HEK293 (cell line): ENCODE data around the gene ARID3A.

Experiments
- CTCF ChIA-PET: fragments of 350-600 bp; formaldehyde crosslinking; extraction: SDS; loops from one replicate; lab custom pipeline; 2021; ENCODE audit warnings: antibody characterized with exemption; lab: Yijun Ruan, JAX
- POLR2A ChIA-PET: fragments of 300-600 bp; formaldehyde crosslinking; extraction: SDS; loops from one replicate; lab custom pipeline; 2020; ENCODE audit warnings: antibody characterized with exemption, inconsistent platforms; lab: Yijun Ruan, JAX
- H3K27ac ChIP-seq: fragments of 200-500 bp; sonication (Bioruptor generic); 2 replicates; pipeline ENCODE4 v1.5.1; 2014; ENCODE audit warnings: low read depth, low read length, control low read depth, inconsistent platforms; ENCODE audit errors: extremely low read depth
- H3K36me3 ChIP-seq, 2 experiments: fragments of 200-500 bp in 1 of 2; sonication (Bioruptor generic) in 1 of 2; 1 replicate in 1 of 2; 2 replicates in 1 of 2; pipeline ENCODE4 v1.5.1; 2014 to 2017; ENCODE audit warnings: inconsistent platforms in 2 of 2, low read length in 2 of 2; ENCODE audit not compliant: control insufficient read depth in 2 of 2, insufficient read depth in 1 of 2
- H3K4me1 ChIP-seq: fragments of 200-500 bp; sonication (Bioruptor generic); 2 replicates; pipeline ENCODE4 v1.5.1; 2014; ENCODE audit warnings: mild to moderate bottlenecking, low read length, inconsistent platforms; ENCODE audit not compliant: control insufficient read depth, insufficient read depth
- H3K4me3 ChIP-seq: 2 replicates; pipeline ENCODE4 v1.5.1; 2011; ENCODE audit warnings: low read depth, mild to moderate bottlenecking, control low read depth, low read length, moderate library complexity
- H3K9me3 ChIP-seq: fragments of 200-500 bp; sonication (Bioruptor generic); 2 replicates; pipeline ENCODE4 v1.5.1; 2014; ENCODE audit warnings: low read depth, low read length, inconsistent platforms; ENCODE audit not compliant: control insufficient read depth, insufficient read depth
- ELK4 ChIP-seq: IDR thresholded peaks from 2 replicates; pipeline ENCODE4 v1.6.1; 2011; ENCODE audit warnings: mild to moderate bottlenecking, low read depth, low read length, borderline replicate concordance
- GLIS1 ChIP-seq: fragments of 450-650 bp; formaldehyde crosslinking; IDR thresholded peaks from 2 replicates; pipeline ENCODE4 v1.5.1; 2016; ENCODE audit warnings: missing biosample characterization, missing genetic modification characterization
- GLIS2 ChIP-seq: fragments of 450-650 bp; formaldehyde crosslinking; IDR thresholded peaks from 2 replicates; pipeline ENCODE4 v1.5.1; 2016; ENCODE audit warnings: missing biosample characterization, missing genetic modification characterization
- HOXC10 ChIP-seq: sonication (generic); formaldehyde crosslinking; IDR thresholded peaks from 2 replicates; pipeline ENCODE4 v1.8.1; 2023; ENCODE audit warnings: mild to moderate bottlenecking, missing genetic modification reagents
- KLF16 ChIP-seq: fragments of 450-650 bp; formaldehyde crosslinking; IDR thresholded peaks from 2 replicates; pipeline ENCODE4 v1.5.1; 2017; ENCODE audit warnings: missing biosample characterization, missing genetic modification characterization
- MYNN ChIP-seq: fragments of 450-650 bp; formaldehyde crosslinking; IDR thresholded peaks from 2 replicates; pipeline ENCODE4 v1.5.1; 2016; ENCODE audit warnings: missing biosample characterization, missing genetic modification characterization, borderline replicate concordance
- REPIN1 ChIP-seq: fragments of 450-650 bp; formaldehyde crosslinking; IDR thresholded peaks from 2 replicates; pipeline ENCODE4 v1.5.1; 2017; ENCODE audit warnings: missing biosample characterization, missing genetic modification characterization, low read depth
- TRIM28 ChIP-seq: IDR thresholded peaks from 2 replicates; pipeline ENCODE4 v1.6.1; 2011; ENCODE audit warnings: low read length, control low read depth, borderline replicate concordance
- YY1 ChIP-seq: fragments of 450-650 bp; formaldehyde crosslinking; IDR thresholded peaks from 2 replicates; pipeline ENCODE4 v1.5.1; 2018; ENCODE audit warnings: missing biosample characterization, missing genetic modification characterization
- ZBTB10 ChIP-seq: fragments of 450-650 bp; formaldehyde crosslinking; IDR thresholded peaks from 2 replicates; pipeline ENCODE4 v1.5.1; 2016; ENCODE audit warnings: missing biosample characterization, missing genetic modification characterization
- ZIC2 ChIP-seq: fragments of 450-650 bp; formaldehyde crosslinking; IDR thresholded peaks from 2 replicates; pipeline ENCODE4 v1.5.1; 2016; ENCODE audit warnings: missing biosample characterization, missing genetic modification characterization
- ZNF16 ChIP-seq: fragments of 450-650 bp; formaldehyde crosslinking; IDR thresholded peaks from 2 replicates; pipeline ENCODE4 v1.5.1; 2016; ENCODE audit warnings: low read depth, missing biosample characterization, missing genetic modification characterization
- ZNF335 ChIP-seq: fragments of 450-650 bp; formaldehyde crosslinking; conservative IDR thresholded peaks from 2 replicates; pipeline ENCODE4 v1.5.1; 2016; ENCODE audit warnings: missing biosample characterization, missing genetic modification characterization
- ZNF354C ChIP-seq: fragments of 450-650 bp; formaldehyde crosslinking; IDR thresholded peaks from 2 replicates; pipeline ENCODE4 v1.5.1; 2016; ENCODE audit warnings: missing biosample characterization, missing genetic modification characterization, low read depth, borderline replicate concordance
- ZNF426 ChIP-seq: fragments of 450-650 bp; formaldehyde crosslinking; IDR thresholded peaks from 2 replicates; pipeline ENCODE4 v1.5.1; 2017; ENCODE audit warnings: missing biosample characterization, missing genetic modification characterization, mild to moderate bottlenecking, inconsistent platforms, moderate library complexity
- ZNF785 ChIP-seq: fragments of 450-650 bp; formaldehyde crosslinking; IDR thresholded peaks from 2 replicates; pipeline ENCODE4 v1.5.1; 2016; ENCODE audit warnings: missing biosample characterization, missing genetic modification characterization
- TF ChIP-seq, protein P1 (sequence below): fragments of 450-650 bp; formaldehyde crosslinking; IDR thresholded peaks from 2 replicates; pipeline ENCODE4 v1.5.1; 2016; ENCODE audit warnings: missing biosample characterization, missing genetic modification characterization, borderline replicate concordance

Gene ARID3A

GRCh38 chr19:906480-906879 lies 19.4 kb upstream of the ARID3A start (continued):
- TF ChIP-seq ELK4 (no peak), ZNF785 (no peak), ZNF426 (no peak), REPIN1 (no peak), ZNF335 (no peak), YY1 (no peak), MYNN (tag by site-specific recombination) (no peak)
- TF ChIP-seq, all 188 proteins: peak for 0

DNA sequence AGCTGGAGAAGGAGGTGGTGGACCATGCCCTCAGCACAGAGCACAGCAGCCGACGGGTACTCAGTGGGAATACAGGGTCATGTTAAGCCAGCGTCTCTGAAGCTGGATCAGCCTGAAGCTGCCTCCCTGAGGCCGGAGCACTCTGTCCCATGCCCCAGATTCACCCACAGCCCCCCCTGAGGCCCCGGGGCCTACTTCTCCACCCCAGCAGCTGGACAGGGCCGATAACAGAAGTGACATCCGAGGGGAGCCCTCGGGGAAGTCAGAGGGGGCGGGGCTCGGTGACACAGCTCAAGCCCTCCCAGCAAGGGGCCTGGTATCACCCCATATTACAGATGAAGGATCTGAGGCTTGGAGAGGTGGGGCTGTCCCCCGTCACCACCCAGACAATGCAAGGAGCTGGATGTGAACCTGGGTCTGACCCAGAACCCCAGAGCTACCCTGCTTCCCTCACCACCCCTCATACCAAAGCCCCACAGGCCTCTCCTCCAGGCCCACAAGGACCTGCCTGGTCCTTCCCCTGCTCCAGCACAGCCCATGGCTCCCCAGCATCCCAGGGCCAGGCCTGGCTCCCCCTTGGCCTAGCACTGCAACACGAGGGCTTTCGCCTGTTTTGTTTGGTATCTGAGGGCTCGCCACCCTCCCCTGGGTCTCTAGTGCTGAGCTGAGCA lies 18.5 kb upstream of the ARID3A start:
- Histone ChIP-seq H3K27ac (no peak overlapping the region), H3K4me1 (no peaks in the 10 kb centered on the region; the same call in 1 of the 2 replicates), H3K36me3 (no peaks in the 10 kb centered on the region; a peak in 1 of 3 replicates), H3K9me3 (no peaks in the 10 kb centered on the region), H3K4me3 (no peak overlapping the region)
- CTCF ChIA-PET = interaction anchor here (0.5 kb wide), 1 partner anchor 402 kb away, joined by 3 read pairs; no protein-coding TSS in a partner anchor
- TF ChIP-seq ZNF16 (tag by site-specific recombination) = peak; percentile 56; the same call in 1 of the 2 replicates
- TF ChIP-seq HOXC10 (CRISPR knock-in tag) = no peak
- TF ChIP-seq, all 188 proteins: peak for 1
- POLR2A ChIA-PET = interaction anchor here (0.8 to 2.3 kb wide), 2 partner anchors 14 to 28 kb away, joined by 3 to 13 read pairs; partner anchors contain the start of genes MED16 and RNU6-9

DNA sequence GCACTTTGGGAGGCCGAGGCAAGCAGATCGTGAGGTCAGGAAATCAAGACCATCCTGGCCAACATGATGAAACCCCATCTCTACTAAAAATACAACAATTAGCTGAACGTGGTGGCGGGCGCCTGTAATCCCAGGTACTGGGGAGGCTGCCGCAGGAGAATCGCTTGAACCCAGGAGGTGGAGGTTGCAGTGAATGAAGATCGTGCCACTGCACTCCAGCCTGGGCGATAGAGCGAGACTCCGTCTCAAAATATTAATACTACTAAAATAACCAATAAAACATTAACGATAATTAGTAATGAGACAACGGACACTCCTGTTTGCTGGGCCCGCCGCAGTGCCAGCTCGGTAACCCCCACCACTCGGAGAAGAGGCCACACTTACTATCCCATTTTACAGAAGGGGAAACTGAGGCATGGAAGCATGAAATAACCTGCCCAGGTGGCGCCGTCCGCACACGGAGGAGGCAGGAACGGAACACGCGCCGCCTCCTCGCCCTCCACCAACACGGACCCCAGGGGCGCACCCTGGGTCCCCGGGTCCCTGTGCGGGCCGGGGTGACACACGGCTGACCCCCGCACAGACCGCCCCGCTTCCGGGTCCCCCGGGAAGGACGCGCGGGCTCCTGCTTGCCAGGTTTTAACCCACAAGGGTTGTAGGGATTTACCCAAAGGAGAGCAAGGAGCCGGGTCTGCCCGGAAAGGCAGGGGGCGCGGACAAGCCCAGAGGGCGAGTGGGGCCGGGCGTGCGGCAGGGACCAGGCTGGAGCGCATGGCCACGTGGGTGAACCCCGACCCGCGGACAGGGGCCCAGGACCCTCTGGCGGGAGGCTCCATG lies 14.4 kb upstream of the ARID3A start:
- Histone ChIP-seq H3K36me3 (no peaks in the 10 kb centered on the region; a peak in 1 of 3 replicates), H3K9me3 (no peaks in the 10 kb centered on the region), H3K27ac (no peak overlapping the region), H3K4me1 (no peaks in the 10 kb centered on the region), H3K4me3 (no peak overlapping the region)
- TF ChIP-seq ZBTB10 (tag by site-specific recombination) (0 out of 2 replicates have a peak, but pooled peaks have one; percentile 22), ZNF354C (tag by site-specific recombination) (no peak)
- CTCF ChIA-PET = no interaction called here
- POLR2A ChIA-PET = interaction anchor here (1.0 kb wide), 1 partner anchor 16 kb away, joined by 3 read pairs; no protein-coding TSS in a partner anchor

DNA sequence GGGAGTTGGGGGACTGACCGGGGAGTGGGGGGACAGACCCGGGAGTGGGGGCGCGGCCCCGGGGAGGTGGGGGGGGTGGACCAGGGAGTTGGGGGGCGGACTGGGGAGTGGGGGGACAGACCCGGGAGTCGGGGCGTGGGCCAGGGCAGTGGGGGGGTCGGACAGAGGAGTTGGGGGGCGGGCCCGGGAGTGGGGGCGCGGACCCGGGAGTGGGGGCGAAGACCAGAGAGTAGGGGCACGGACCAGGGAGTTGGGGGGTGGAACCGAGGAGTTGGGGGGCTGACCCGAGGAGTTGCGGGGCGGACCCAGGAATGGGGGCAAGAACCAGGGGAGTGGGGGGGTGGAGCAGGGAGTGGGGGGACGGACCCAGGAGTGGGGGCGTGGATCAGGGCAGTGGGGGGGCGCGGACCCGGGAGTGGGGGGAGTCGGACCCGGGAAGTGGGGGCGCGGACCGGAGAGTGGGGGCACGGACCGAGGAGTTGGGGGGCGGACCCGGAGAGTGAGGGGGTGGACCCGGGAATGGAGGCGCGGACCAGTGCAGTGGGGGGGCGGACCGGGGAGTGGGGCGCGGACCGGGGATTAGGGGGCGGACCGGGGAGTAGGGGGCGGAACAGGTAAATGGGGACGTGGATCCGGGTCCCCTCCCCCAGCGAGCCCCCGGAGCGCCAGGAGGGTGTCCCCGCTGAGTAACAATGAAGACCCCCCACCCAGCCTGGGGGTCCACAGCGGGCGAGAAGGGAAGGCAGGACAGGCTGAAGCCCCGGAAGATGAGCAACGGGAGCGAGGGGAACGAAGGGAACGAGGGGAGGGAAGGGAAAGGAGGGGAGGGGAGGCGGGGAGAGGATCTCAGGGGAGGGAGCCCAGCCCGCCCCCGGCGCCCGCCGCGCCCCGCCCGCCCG lies 13.4 kb upstream of the ARID3A start:
- H3K9me3 ChIP-seq = no peaks in the 10 kb centered on the region
- POLR2A ChIA-PET = no interaction called here
- no peak; the same call in 1 of the 2 replicates for TF ChIP-seq GLIS2
- peak; percentile 56; the same call in 1 of the 2 replicates for TF ChIP-seq KLF16 (tag by site-specific recombination)
- TF ChIP-seq GLIS1 (tag by site-specific recombination) = peak; percentile 22
- TF ChIP-seq, protein P1, sequence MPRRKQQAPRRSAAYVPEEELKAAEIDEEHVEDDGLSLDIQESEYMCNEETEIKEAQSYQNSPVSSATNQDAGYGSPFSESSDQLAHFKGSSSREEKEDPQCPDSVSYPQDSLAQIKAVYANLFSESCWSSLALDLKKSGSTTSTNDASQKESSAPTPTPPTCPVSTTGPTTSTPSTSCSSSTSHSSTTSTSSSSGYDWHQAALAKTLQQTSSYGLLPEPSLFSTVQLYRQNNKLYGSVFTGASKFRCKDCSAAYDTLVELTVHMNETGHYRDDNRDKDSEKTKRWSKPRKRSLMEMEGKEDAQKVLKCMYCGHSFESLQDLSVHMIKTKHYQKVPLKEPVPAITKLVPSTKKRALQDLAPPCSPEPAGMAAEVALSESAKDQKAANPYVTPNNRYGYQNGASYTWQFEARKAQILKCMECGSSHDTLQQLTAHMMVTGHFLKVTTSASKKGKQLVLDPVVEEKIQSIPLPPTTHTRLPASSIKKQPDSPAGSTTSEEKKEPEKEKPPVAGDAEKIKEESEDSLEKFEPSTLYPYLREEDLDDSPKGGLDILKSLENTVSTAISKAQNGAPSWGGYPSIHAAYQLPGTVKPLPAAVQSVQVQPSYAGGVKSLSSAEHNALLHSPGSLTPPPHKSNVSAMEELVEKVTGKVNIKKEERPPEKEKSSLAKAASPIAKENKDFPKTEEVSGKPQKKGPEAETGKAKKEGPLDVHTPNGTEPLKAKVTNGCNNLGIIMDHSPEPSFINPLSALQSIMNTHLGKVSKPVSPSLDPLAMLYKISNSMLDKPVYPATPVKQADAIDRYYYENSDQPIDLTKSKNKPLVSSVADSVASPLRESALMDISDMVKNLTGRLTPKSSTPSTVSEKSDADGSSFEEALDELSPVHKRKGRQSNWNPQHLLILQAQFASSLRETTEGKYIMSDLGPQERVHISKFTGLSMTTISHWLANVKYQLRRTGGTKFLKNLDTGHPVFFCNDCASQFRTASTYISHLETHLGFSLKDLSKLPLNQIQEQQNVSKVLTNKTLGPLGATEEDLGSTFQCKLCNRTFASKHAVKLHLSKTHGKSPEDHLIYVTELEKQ (tag by site-specific recombination) = no peak
- TF ChIP-seq TRIM28 = no peak
- TF ChIP-seq ZIC2 (tag by site-specific recombination) = peak; percentile 36

More for the DNA sequence above, 13.4 kb upstream of the ARID3A start:
- Histone ChIP-seq H3K4me3 (peak overlapping the region; percentile 76), H3K27ac (no peak overlapping the region), H3K36me3 (no peaks in the 10 kb centered on the region; a peak in 1 of 3 replicates), H3K4me1 (no peaks in the 10 kb centered on the region; the same call in 1 of the 2 replicates)
- CTCF ChIA-PET = interaction anchor here (0.6 kb wide), 1 partner anchor 332 kb away, joined by 4 read pairs; no protein-coding TSS in a partner anchor
